MCF 10A (cell line): ENCODE data around the gene GBE1. TPM values are rescaled to one million over a fixed set of nuclear protein-coding genes. Genes with fewer than 3 reads are reported as not detected.

Experiments used
- BruUV-seq: library from RNA; stranded (reverse); fragments of 400-500 nt; replicated peaks from 2 replicates; lab custom pipeline; 2021; lab: Mats Ljungman, UMichigan
- CTCF ChIA-PET: fragments of 300-600 bp; sonication (Branson Sonifier 250); formaldehyde crosslinking; extraction: SDS; loops from one replicate; lab custom pipeline; 2021; ENCODE audit warnings: antibody characterized with exemption, inconsistent platforms; lab: Yijun Ruan, JAX
- POLR2A ChIA-PET: fragments of 300-600, 350-650 bp; sonication (Branson Sonifier 250); formaldehyde crosslinking; extraction: SDS; loops from one replicate; lab custom pipeline; 2020; ENCODE audit warnings: antibody characterized with exemption, inconsistent platforms; lab: Yijun Ruan, JAX
- DNase-seq: peaks from one replicate; pipeline ENCODE4 v3.0.0-alpha.2; 2018; ENCODE audit not compliant: unreplicated experiment
- H3K27ac Mint-ChIP-seq: one replicate; pipeline ENCODE4 v1.8.0; 2022; ENCODE audit warnings: mild to moderate bottlenecking, low read depth, mixed read lengths; ENCODE audit not compliant: unreplicated experiment
- H3K27me3 Mint-ChIP-seq: one replicate; pipeline ENCODE4 v1.8.0; 2022; ENCODE audit warnings: mixed read lengths; ENCODE audit not compliant: insufficient read depth, unreplicated experiment
- H3K36me3 Mint-ChIP-seq: one replicate; pipeline ENCODE4 v1.8.0; 2022; ENCODE audit warnings: mild to moderate bottlenecking, moderate library complexity, mixed read lengths; ENCODE audit not compliant: insufficient read depth, unreplicated experiment
- H3K4me1 Mint-ChIP-seq: one replicate; pipeline ENCODE4 v1.8.0; 2022; ENCODE audit warnings: mixed read lengths; ENCODE audit not compliant: insufficient read depth, unreplicated experiment
- H3K4me3 Mint-ChIP-seq: one replicate; pipeline ENCODE4 v1.8.0; 2022; ENCODE audit warnings: mild to moderate bottlenecking, moderate library complexity, mixed read lengths; ENCODE audit not compliant: unreplicated experiment
- H3K9me3 Mint-ChIP-seq: one replicate; pipeline ENCODE4 v1.8.0; 2022; ENCODE audit warnings: mixed read lengths; ENCODE audit not compliant: unreplicated experiment
- intact Hi-C: fragments of 100-400 bp; cut with micrococcal nuclease; formaldehyde crosslinking; loops from 2 replicates; pipeline ENCODE4 v1.14.1; 2022
- total RNA-seq: library from RNA; stranded (reverse); gene quantifications from 2 replicates; pipeline ENCODE4 v1.2.3, GENCODE V29; 2022
- TF ChIP-seq, protein P1 (sequence below): fragments of 200-600 bp; IDR thresholded peaks from one replicate; pipeline ENCODE4 v1.8.0; 2022; ENCODE audit warnings: antibody characterized with exemption, mild to moderate bottlenecking; ENCODE audit not compliant: unreplicated experiment

GBE1 gene
- total RNA-seq, 1 experiment from 2014 or later: 41.8 TPM

DNA sequence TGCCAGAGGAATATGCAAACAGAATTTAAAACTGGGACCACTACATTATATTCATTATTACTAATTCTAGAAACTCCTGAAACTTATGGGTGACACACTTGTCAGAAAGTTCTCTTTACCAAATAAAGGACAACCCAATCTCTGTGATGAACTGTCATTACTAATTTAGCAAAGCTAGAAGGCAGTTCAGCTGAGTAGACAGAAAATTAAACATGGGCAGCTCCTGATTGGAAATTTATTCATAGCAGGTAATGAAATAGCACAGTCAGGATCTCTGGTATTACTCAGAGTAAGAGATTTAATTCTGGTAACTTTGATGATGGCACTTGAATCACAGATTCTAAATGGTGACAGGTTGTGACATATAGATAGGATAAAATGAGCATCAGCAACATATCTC, 123.0 kb downstream of the GBE1 start:
- ChIA-PET CTCF (interaction anchor here (1.4 kb wide), 1 partner anchor 56 kb away, joined by 4 read pairs; no protein-coding TSS in a partner anchor), POLR2A (no interaction called here)
- Mint-ChIP-seq H3K36me3 (no peaks in the 10 kb centered on the region), H3K9me3 (no peaks in the 10 kb centered on the region), H3K4me1 (no peaks in the 10 kb centered on the region), H3K4me3 (no peak overlapping the region), H3K27ac (no peak overlapping the region), H3K27me3 (no peaks in the 10 kb centered on the region)
- BruUV-seq: no TSS peak
- intact Hi-C loops: no loop called here
- TF ChIP-seq, protein P1, sequence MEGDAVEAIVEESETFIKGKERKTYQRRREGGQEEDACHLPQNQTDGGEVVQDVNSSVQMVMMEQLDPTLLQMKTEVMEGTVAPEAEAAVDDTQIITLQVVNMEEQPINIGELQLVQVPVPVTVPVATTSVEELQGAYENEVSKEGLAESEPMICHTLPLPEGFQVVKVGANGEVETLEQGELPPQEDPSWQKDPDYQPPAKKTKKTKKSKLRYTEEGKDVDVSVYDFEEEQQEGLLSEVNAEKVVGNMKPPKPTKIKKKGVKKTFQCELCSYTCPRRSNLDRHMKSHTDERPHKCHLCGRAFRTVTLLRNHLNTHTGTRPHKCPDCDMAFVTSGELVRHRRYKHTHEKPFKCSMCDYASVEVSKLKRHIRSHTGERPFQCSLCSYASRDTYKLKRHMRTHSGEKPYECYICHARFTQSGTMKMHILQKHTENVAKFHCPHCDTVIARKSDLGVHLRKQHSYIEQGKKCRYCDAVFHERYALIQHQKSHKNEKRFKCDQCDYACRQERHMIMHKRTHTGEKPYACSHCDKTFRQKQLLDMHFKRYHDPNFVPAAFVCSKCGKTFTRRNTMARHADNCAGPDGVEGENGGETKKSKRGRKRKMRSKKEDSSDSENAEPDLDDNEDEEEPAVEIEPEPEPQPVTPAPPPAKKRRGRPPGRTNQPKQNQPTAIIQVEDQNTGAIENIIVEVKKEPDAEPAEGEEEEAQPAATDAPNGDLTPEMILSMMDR: no peak
- DNase-seq: no peak

GRCh38 chr3:81632659-81633058, 128.8 kb downstream of the GBE1 start:
- Mint-ChIP-seq H3K27me3 (no peaks in the 10 kb centered on the region), H3K9me3 (no peaks in the 10 kb centered on the region), H3K27ac (no peak overlapping the region), H3K4me3 (no peak overlapping the region), H3K4me1 (no peaks in the 10 kb centered on the region), H3K36me3 (peaks cover 7% of the 10 kb centered on the region)
- no TSS peak for BruUV-seq
- intact Hi-C loops: no loop called here
- TF ChIP-seq, protein P1: no peak
- no peak for DNase-seq
- POLR2A ChIA-PET: no interaction called here
- CTCF ChIA-PET: no interaction called here

GRCh38 chr3:81624756-81625155, 136.7 kb downstream of the GBE1 start:
- H3K36me3 Mint-ChIP-seq: peaks cover 9% of the 10 kb centered on the region
- no peaks in the 10 kb centered on the region for H3K27me3 Mint-ChIP-seq
- BruUV-seq: no TSS peak
- no peak overlapping the region for H3K4me3 Mint-ChIP-seq
- POLR2A ChIA-PET: no interaction called here
- DNase-seq: no peak
- no peaks in the 10 kb centered on the region for H3K9me3 Mint-ChIP-seq
- CTCF ChIA-PET: no interaction called here
- no peak overlapping the region for H3K27ac Mint-ChIP-seq
- TF ChIP-seq, protein P1: no peak
- intact Hi-C loops: no loop called here
- H3K4me1 Mint-ChIP-seq: no peaks in the 10 kb centered on the region

GRCh38 chr3:81622395-81622794, 139.1 kb downstream of the GBE1 start:
- intact Hi-C loops: no loop called here
- BruUV-seq: no TSS peak
- Mint-ChIP-seq H3K27me3 (no peaks in the 10 kb centered on the region), H3K4me1 (no peaks in the 10 kb centered on the region), H3K9me3 (no peaks in the 10 kb centered on the region), H3K27ac (no peak overlapping the region), H3K36me3 (peaks cover 9% of the 10 kb centered on the region), H3K4me3 (no peak overlapping the region)
- no peak for DNase-seq
- CTCF ChIA-PET: interaction anchor here (0.7 to 0.9 kb wide), 2 partner anchors 21 to 55 kb away, joined by 3 read pairs; no protein-coding TSS in a partner anchor
- POLR2A ChIA-PET: no interaction called here
- TF ChIP-seq, protein P1: no peak
